ENCODE results near the gene SH3RF2. TPM values are rescaled to one million over a fixed set of nuclear protein-coding genes. Genes with fewer than 3 reads are reported as not detected.

Gene SH3RF2
- total RNA-seq, 4 donors from 2014 or later: 0.26 to 4.1 (median 1.8) TPM

GRCh38 chr5:146060221-146060585 lies 123.8 kb downstream of the SH3RF2 start:
- Histone ChIP-seq H3K4me3 (no peak overlapping the region), H3K27me3 (no peaks in the 10 kb centered on the region), H3K27ac (no peak overlapping the region), H3K4me1 (no peaks in the 10 kb centered on the region), H3K36me3 (no peaks in the 10 kb centered on the region), H3K9me3 (no peaks in the 10 kb centered on the region)
- intact Hi-C loops (cut with DNase I; ENCODE audit: low total_unique reads): no loop called here
- no peak for TF ChIP-seq POLR2A (IDR thresholded peaks at IDR 0.05)
- no peak for TF ChIP-seq CTCF (IDR thresholded peaks at IDR 0.05)
- no peak for DNase-seq

- H3K27ac ChIP-seq: no peak overlapping the region
- H3K27me3 ChIP-seq: no peaks in the 10 kb centered on the region
- no peak for DNase-seq
- no peaks in the 10 kb centered on the region for H3K9me3 ChIP-seq
- H3K36me3 ChIP-seq: no peaks in the 10 kb centered on the region
- intact Hi-C loops (cut with DNase I; ENCODE audit: low total_unique reads): no loop called here
- no peak overlapping the region for H3K4me3 ChIP-seq
- TF ChIP-seq POLR2A (IDR thresholded peaks at IDR 0.05) (no peak), CTCF (IDR thresholded peaks at IDR 0.05) (no peak)
- no peaks in the 10 kb centered on the region for H3K4me1 ChIP-seq
These were observed 130.6 kb downstream of the SH3RF2 start for GRCh38 chr5:146066968-146067367.

- Histone ChIP-seq H3K27me3 (no peaks in the 10 kb centered on the region), H3K4me3 (no peak overlapping the region), H3K27ac (no peak overlapping the region), H3K9me3 (no peaks in the 10 kb centered on the region), H3K36me3 (no peaks in the 10 kb centered on the region), H3K4me1 (no peaks in the 10 kb centered on the region)
- intact Hi-C loops (cut with DNase I; ENCODE audit: low total_unique reads): no loop called here
- TF ChIP-seq CTCF (IDR thresholded peaks at IDR 0.05) (no peak), POLR2A (IDR thresholded peaks at IDR 0.05) (no peak)
- no peak for DNase-seq
These were observed 131.8 kb downstream of the SH3RF2 start for GRCh38 chr5:146068206-146068605.

GRCh38 chr5:146068977-146069779 lies 132.8 kb downstream of the SH3RF2 start:
- Histone ChIP-seq H3K9me3 (no peaks in the 10 kb centered on the region), H3K27me3 (no peaks in the 10 kb centered on the region), H3K27ac (no peak overlapping the region), H3K4me1 (no peaks in the 10 kb centered on the region), H3K36me3 (no peaks in the 10 kb centered on the region), H3K4me3 (no peak overlapping the region)
- intact Hi-C loops (cut with DNase I; ENCODE audit: low total_unique reads): no loop called here
- no peak for TF ChIP-seq POLR2A (IDR thresholded peaks at IDR 0.05)
- TF ChIP-seq CTCF (IDR thresholded peaks at IDR 0.05): no peak
- DNase-seq: no peak

- Histone ChIP-seq H3K36me3 (no peaks in the 10 kb centered on the region), H3K27me3 (no peaks in the 10 kb centered on the region), H3K27ac (no peak overlapping the region), H3K4me1 (no peaks in the 10 kb centered on the region), H3K4me3 (no peak overlapping the region), H3K9me3 (no peaks in the 10 kb centered on the region)
- DNase-seq: no peak
- intact Hi-C loops (cut with DNase I; ENCODE audit: low total_unique reads): no loop called here
- TF ChIP-seq POLR2A (IDR thresholded peaks at IDR 0.05): no peak
These were observed 133.4 kb downstream of the SH3RF2 start for GRCh38 chr5:146069780-146070099.

GRCh38 chr5:146070746-146071145 lies 134.4 kb downstream of the SH3RF2 start:
- Histone ChIP-seq H3K4me1 (no peaks in the 10 kb centered on the region), H3K27ac (no peak overlapping the region), H3K36me3 (no peaks in the 10 kb centered on the region), H3K4me3 (no peak overlapping the region), H3K9me3 (no peaks in the 10 kb centered on the region), H3K27me3 (no peaks in the 10 kb centered on the region)
- DNase-seq: no peak
- intact Hi-C loops (cut with DNase I; ENCODE audit: low total_unique reads): no loop called here
- TF ChIP-seq POLR2A (IDR thresholded peaks at IDR 0.05): no peak
- no peak for TF ChIP-seq CTCF (IDR thresholded peaks at IDR 0.05)

Measured in uterus (tissue), 4 donors.